Calu3 (cell line): Measurements from ENCODE around the gene ARHGAP40. TPM values are rescaled to one million over a fixed set of nuclear protein-coding genes. Genes with fewer than 3 reads are reported as not detected.

Experiments
- BruUV-seq: library from RNA; stranded (reverse); fragments of 400-500 nt; replicated peaks from 2 replicates; lab custom pipeline; 2021; lab: Mats Ljungman, UMichigan
- CTCF ChIA-PET: fragments of 300-600 bp; sonication (Branson Sonifier 250); formaldehyde crosslinking; loops from one replicate; lab custom pipeline; 2022; ENCODE audit warnings: antibody characterized with exemption; lab: Charles Lee
- DNase-seq: peaks from one replicate; pipeline ENCODE4 v3.0.0; 2022
- H3K27ac Mint-ChIP-seq: one replicate; pipeline ENCODE4 v1.8.0; 2022; ENCODE audit warnings: mixed read lengths; ENCODE audit not compliant: unreplicated experiment
- H3K27me3 Mint-ChIP-seq: one replicate; pipeline ENCODE4 v1.8.0; 2022; ENCODE audit warnings: mixed read lengths; ENCODE audit not compliant: unreplicated experiment
- H3K36me3 Mint-ChIP-seq: one replicate; pipeline ENCODE4 v1.8.0; 2022; ENCODE audit warnings: mild to moderate bottlenecking, moderate library complexity, mixed read lengths; ENCODE audit not compliant: insufficient read depth, unreplicated experiment
- H3K4me1 Mint-ChIP-seq: one replicate; pipeline ENCODE4 v1.8.0; 2022; ENCODE audit warnings: mild to moderate bottlenecking, low read depth, mixed read lengths; ENCODE audit not compliant: unreplicated experiment
- H3K4me3 Mint-ChIP-seq: one replicate; pipeline ENCODE4 v1.8.0; 2022; ENCODE audit warnings: mild to moderate bottlenecking, low read depth, moderate library complexity, mixed read lengths; ENCODE audit not compliant: unreplicated experiment
- H3K9me3 Mint-ChIP-seq: one replicate; pipeline ENCODE4 v1.8.0; 2022; ENCODE audit warnings: low read depth, mixed read lengths; ENCODE audit not compliant: unreplicated experiment
- CTCF ChIP-seq: fragments of 200-600 bp; IDR thresholded peaks from one replicate; pipeline ENCODE4 v1.8.0; 2022; ENCODE audit warnings: antibody characterized with exemption; ENCODE audit not compliant: unreplicated experiment
- intact Hi-C: fragments of 100-400 bp; cut with micrococcal nuclease; formaldehyde crosslinking; loops from one replicate; pipeline ENCODE4 v1.10.0; 2022; ENCODE audit not compliant: unreplicated experiment
- total RNA-seq: library from RNA; stranded (reverse); gene quantifications from 2 replicates; pipeline ENCODE4 v1.2.3, GENCODE V29; 2022

Gene ARHGAP40
- total RNA-seq, 1 experiment from 2014 or later, result 8.3 TPM

- CTCF ChIA-PET, result no interaction called here
- no peak for TF ChIP-seq CTCF
- no TSS peak for BruUV-seq
- H3K9me3 Mint-ChIP-seq, result no peaks in the 10 kb centered on the region
- no peak overlapping the region for H3K4me3 Mint-ChIP-seq
- no peaks in the 10 kb centered on the region for H3K36me3 Mint-ChIP-seq
- no peak overlapping the region for H3K27ac Mint-ChIP-seq
- intact Hi-C loops, result no loop called here
- H3K4me1 Mint-ChIP-seq, result no peaks in the 10 kb centered on the region
- no peaks in the 10 kb centered on the region for H3K27me3 Mint-ChIP-seq
- DNase-seq, result no peak
Observed at GRCh38 chr20:38700141-38700540, 98.5 kb downstream of the ARHGAP40 start.

Other genes with a start within 250 kb of the ARHGAP40 start
- 111 and 114 TPM in 2 replicates for gene SNHG17, start 166.5 kb upstream of the ARHGAP40 start, total RNA-seq
- 59.8 and 62.5 TPM in 2 replicates for gene RALGAPB, start 129.0 kb upstream of the ARHGAP40 start, total RNA-seq
- gene ADIG, start 20.6 kb upstream of the ARHGAP40 start, total RNA-seq, result not detected in 2 replicates
- not detected in 2 replicates for gene SLC32A1, start 122.7 kb downstream of the ARHGAP40 start, total RNA-seq
- gene ACTR5, start 146.7 kb downstream of the ARHGAP40 start, total RNA-seq, result 12.9 and 14.7 TPM in 2 replicates
- 0.10 TPM in 1 of 2 replicates, not detected in the other for gene PPP1R16B, start 203.9 kb downstream of the ARHGAP40 start, total RNA-seq